H1 (cell line): ENCODE results near the gene NID2. TPM values are rescaled to one million over a fixed set of nuclear protein-coding genes. Genes with fewer than 3 reads are reported as not detected.

ENCODE experiments used
- SRF ChIP-seq: IDR thresholded peaks from 2 replicates; pipeline ENCODE4 v1.6.1; 2011; ENCODE audit warnings: mild to moderate bottlenecking, low read depth, low read length, moderate library complexity
- polyA plus RNA-seq, 7 experiments: library from polyadenylated mRNA; depleted of rRNA in 3 of 7; stranded (reverse) in 5 of 7; unstranded in 2 of 7; fragments of >200 nt in 5 of 7; fragments of 200-250 nt in 2 of 7; gene quantifications; 1 replicate in 5 of 7; 2 replicates in 1 of 7; 4 replicates in 1 of 7; pipeline versions ENCODE4 v1.2.1 to v1.2.3, GENCODE V29; 2011 to 2013; ENCODE audit warnings: missing spikeins in 2 of 7, mixed read lengths in 2 of 7
- total RNA-seq: library from RNA; stranded (reverse); fragmentation: NEBNext Ultra II Directional; extraction: Animal tissue kit (Norgen Biotek cat#: 25700); gene quantifications from 2 replicates; pipeline ENCODE4 v1.2.1, GENCODE V29; 2021
- TF ChIP-seq, protein P1 (sequence below): fragments of 300-600 bp; sonication (generic); IDR thresholded peaks from 2 replicates; pipeline ENCODE4 v1.7.1; 2012; ENCODE audit warnings: low read length, moderate library complexity, mild to moderate bottlenecking, inconsistent platforms; ENCODE audit not compliant: insufficient replicate concordance

The NID2 gene
- total and polyA plus RNA-seq, 2 of the 8 experiments (the other 6 are each of a cell fraction or from before 2014, with no cell fraction given), result 6.1 to 12.6 TPM

DNA sequence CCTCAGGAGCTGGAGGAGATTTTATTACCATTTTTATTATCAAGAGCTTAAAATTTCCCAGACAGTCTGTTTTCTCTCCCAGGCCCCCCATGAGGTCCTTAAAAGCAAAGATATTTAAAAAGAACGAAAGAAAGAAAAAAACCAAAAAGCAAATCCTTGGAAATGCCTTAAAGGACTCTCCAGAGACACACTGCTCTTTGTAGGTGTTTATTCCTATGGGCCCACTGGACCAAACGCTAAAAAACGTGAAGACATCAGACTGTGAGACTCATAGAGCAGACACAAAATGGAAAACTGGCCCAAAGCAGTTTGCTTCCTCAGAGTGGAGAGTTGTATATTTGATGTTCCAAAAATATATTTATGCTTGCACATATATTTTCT is 1.2 kb upstream of the NID2 start (continued):
- TF ChIP-seq, protein P1, sequence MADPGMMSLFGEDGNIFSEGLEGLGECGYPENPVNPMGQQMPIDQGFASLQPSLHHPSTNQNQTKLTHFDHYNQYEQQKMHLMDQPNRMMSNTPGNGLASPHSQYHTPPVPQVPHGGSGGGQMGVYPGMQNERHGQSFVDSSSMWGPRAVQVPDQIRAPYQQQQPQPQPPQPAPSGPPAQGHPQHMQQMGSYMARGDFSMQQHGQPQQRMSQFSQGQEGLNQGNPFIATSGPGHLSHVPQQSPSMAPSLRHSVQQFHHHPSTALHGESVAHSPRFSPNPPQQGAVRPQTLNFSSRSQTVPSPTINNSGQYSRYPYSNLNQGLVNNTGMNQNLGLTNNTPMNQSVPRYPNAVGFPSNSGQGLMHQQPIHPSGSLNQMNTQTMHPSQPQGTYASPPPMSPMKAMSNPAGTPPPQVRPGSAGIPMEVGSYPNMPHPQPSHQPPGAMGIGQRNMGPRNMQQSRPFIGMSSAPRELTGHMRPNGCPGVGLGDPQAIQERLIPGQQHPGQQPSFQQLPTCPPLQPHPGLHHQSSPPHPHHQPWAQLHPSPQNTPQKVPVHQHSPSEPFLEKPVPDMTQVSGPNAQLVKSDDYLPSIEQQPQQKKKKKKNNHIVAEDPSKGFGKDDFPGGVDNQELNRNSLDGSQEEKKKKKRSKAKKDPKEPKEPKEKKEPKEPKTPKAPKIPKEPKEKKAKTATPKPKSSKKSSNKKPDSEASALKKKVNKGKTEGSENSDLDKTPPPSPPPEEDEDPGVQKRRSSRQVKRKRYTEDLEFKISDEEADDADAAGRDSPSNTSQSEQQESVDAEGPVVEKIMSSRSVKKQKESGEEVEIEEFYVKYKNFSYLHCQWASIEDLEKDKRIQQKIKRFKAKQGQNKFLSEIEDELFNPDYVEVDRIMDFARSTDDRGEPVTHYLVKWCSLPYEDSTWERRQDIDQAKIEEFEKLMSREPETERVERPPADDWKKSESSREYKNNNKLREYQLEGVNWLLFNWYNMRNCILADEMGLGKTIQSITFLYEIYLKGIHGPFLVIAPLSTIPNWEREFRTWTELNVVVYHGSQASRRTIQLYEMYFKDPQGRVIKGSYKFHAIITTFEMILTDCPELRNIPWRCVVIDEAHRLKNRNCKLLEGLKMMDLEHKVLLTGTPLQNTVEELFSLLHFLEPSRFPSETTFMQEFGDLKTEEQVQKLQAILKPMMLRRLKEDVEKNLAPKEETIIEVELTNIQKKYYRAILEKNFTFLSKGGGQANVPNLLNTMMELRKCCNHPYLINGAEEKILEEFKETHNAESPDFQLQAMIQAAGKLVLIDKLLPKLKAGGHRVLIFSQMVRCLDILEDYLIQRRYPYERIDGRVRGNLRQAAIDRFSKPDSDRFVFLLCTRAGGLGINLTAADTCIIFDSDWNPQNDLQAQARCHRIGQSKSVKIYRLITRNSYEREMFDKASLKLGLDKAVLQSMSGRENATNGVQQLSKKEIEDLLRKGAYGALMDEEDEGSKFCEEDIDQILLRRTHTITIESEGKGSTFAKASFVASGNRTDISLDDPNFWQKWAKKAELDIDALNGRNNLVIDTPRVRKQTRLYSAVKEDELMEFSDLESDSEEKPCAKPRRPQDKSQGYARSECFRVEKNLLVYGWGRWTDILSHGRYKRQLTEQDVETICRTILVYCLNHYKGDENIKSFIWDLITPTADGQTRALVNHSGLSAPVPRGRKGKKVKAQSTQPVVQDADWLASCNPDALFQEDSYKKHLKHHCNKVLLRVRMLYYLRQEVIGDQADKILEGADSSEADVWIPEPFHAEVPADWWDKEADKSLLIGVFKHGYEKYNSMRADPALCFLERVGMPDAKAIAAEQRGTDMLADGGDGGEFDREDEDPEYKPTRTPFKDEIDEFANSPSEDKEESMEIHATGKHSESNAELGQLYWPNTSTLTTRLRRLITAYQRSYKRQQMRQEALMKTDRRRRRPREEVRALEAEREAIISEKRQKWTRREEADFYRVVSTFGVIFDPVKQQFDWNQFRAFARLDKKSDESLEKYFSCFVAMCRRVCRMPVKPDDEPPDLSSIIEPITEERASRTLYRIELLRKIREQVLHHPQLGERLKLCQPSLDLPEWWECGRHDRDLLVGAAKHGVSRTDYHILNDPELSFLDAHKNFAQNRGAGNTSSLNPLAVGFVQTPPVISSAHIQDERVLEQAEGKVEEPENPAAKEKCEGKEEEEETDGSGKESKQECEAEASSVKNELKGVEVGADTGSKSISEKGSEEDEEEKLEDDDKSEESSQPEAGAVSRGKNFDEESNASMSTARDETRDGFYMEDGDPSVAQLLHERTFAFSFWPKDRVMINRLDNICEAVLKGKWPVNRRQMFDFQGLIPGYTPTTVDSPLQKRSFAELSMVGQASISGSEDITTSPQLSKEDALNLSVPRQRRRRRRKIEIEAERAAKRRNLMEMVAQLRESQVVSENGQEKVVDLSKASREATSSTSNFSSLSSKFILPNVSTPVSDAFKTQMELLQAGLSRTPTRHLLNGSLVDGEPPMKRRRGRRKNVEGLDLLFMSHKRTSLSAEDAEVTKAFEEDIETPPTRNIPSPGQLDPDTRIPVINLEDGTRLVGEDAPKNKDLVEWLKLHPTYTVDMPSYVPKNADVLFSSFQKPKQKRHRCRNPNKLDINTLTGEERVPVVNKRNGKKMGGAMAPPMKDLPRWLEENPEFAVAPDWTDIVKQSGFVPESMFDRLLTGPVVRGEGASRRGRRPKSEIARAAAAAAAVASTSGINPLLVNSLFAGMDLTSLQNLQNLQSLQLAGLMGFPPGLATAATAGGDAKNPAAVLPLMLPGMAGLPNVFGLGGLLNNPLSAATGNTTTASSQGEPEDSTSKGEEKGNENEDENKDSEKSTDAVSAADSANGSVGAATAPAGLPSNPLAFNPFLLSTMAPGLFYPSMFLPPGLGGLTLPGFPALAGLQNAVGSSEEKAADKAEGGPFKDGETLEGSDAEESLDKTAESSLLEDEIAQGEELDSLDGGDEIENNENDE, result no peak
- TF ChIP-seq SRF, result no peak
- TF ChIP-seq, all 59 proteins: peak for 0
